Activated naive CD4-positive, alpha-beta T cell treated with anti-CD3 and anti-CD28 coated beads, Interleukin-2, amount 50 U/mL, for 72 hours (primary cell): Measurements from ENCODE around the gene PNPLA7. TPM values are rescaled to one million over a fixed set of nuclear protein-coding genes. Genes with fewer than 3 reads are reported as not detected.

ENCODE experiments used
- ATAC-seq, 2 donors: fragments of 150-1000 bp; cut with Tn5 transposase; 2 replicates each; pipeline ENCODE4 v1.10.0; 2021; ENCODE audit warnings: mild to moderate bottlenecking in 2 of 2, moderate library complexity in 2 of 2
- DNase-seq, 2 donors: peaks; one replicate each; pipeline ENCODE4 v3.0.0; 2021 to 2022; ENCODE audit warnings: low spot score in 2 of 2
- H3K27ac Mint-ChIP-seq, 2 donors: one replicate each; pipeline ENCODE4 v1.8.0; 2022; ENCODE audit warnings: mild to moderate bottlenecking in 2 of 2, mixed read lengths in 2 of 2
- H3K36me3 Mint-ChIP-seq, 2 donors: one replicate each; pipeline ENCODE4 v1.8.0; 2022; ENCODE audit warnings: mixed read lengths in 2 of 2
- H3K9me3 Mint-ChIP-seq, 2 donors: one replicate each; pipeline ENCODE4 v1.8.0; 2022; ENCODE audit warnings: mixed read lengths in 2 of 2
- total RNA-seq, 2 donors: library from RNA; stranded (reverse); gene quantifications; one replicate each; pipeline ENCODE4 v1.2.3, GENCODE V29; 2022

Gene PNPLA7
- total RNA-seq, 2 donors from 2014 or later: 3.7 to 4.4 TPM

GRCh38 chr9:137497921-137498719, 52.1 kb downstream of the PNPLA7 start:
- peaks cover 0 to 7% of the 10 kb centered on the region in 2 donors for H3K36me3 Mint-ChIP-seq
- H3K27ac Mint-ChIP-seq: no peak overlapping the region
- H3K9me3 Mint-ChIP-seq: peaks cover 0 to 4% of the 10 kb centered on the region in 2 donors
- DNase-seq (no peak), ATAC-seq (no peak)

DNA sequence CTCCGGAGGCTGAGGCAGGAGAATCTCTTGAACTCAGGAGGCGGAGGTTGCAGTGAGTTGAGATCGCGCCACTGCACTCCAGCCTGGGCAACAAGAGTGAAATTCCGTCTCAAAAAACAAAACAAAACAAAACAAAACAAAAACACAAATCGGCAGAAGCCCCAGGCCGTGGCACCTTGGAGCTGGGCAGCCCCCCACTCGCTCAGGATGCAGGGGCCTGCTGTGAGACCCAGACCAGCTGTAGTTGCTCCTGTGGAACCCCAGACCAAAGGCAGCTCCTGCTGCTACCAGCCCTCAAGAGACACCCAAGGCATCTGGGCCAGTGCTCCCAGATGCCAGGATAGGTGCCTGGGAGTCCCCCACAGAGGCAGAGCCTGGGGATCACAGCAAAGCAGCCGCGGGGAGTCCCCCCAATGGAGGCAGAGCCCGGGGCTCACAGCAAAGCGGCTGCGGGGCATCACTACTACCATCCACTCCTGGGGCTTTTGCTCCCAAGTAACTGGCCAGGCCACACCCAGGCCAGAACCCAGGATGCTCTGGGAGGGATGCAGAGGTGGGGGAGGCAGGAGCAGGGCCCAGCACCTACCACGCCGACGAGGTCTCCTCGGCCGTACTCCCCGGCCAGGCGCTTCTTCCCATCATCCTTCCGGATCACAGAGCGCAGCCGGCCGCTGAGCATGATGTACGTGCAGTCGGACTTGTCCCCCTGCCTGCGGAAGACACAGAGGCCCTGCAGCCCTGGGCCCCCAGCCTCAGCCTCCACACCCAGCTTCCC, 53.4 kb downstream of the PNPLA7 start:
- DNase-seq (no peak), ATAC-seq (no peak)
- H3K27ac Mint-ChIP-seq: no peak overlapping the region
- peaks cover 0 to under 1% of the 10 kb centered on the region in 2 donors for H3K36me3 Mint-ChIP-seq
- no peaks in the 10 kb centered on the region for H3K9me3 Mint-ChIP-seq

- H3K36me3 Mint-ChIP-seq: no peaks in the 10 kb centered on the region
- peak overlapping the region in 1 of 2 donors; percentile 14 for H3K27ac Mint-ChIP-seq
- no peak for ATAC-seq
- H3K9me3 Mint-ChIP-seq: no peaks in the 10 kb centered on the region
- no peak for DNase-seq
Measured at GRCh38 chr9:137494550-137495351, 55.5 kb downstream of the PNPLA7 start.

GRCh38 chr9:137494104-137494544, 56.1 kb downstream of the PNPLA7 start:
- peak overlapping the region in 1 of 2 donors; percentile 14 for H3K27ac Mint-ChIP-seq
- no peaks in the 10 kb centered on the region for H3K36me3 Mint-ChIP-seq
- H3K9me3 Mint-ChIP-seq: no peaks in the 10 kb centered on the region
- ATAC-seq (peak in 1 of 2 donors; percentile 33), DNase-seq (no peak)

DNA sequence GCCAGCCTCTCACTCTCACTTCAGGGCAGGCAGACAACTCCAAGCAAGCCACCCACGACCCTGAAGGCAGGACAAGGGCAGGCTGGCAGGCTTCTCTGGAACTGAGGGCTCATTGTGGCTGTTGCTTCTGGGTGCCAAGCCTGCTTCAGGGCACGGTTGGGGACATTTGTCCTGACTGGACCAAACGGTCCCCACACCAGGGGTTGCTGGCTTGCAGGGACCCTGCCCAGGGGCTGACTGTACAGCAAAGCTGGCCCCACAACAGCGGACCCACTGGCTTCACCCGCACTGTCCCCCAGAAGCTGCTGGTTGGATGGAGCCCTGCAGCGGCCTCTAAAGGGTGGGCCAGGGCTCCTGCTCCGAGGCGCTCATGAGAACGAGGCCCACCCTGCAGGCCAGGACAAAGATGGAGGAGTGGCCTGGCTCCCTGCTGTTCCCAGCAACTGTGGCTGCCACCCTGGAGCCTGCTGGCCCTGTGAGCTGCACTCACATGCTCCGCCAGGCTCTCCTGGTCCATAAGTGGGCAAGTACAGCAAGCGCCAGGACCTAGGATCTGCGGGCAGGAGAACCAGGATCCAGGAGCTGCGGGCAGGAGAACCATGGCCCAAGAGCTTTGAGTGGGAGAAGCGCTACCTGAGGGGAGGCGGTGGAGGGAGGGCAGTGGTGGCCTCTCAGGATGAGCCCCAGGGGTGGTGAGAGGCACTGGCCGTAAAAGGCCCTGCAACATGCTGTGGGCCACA, 56.7 kb downstream of the PNPLA7 start:
- ATAC-seq: no peak
- H3K27ac Mint-ChIP-seq: no peak overlapping the region
- DNase-seq: no peak
- H3K9me3 Mint-ChIP-seq: no peaks in the 10 kb centered on the region
- no peaks in the 10 kb centered on the region for H3K36me3 Mint-ChIP-seq

GRCh38 chr9:137492464-137493363, 57.5 kb downstream of the PNPLA7 start:
- Mint-ChIP-seq H3K27ac (no peak overlapping the region), H3K9me3 (no peaks in the 10 kb centered on the region), H3K36me3 (no peaks in the 10 kb centered on the region)
- DNase-seq (no peak), ATAC-seq (peak; percentile 36 to 89)

- Mint-ChIP-seq H3K9me3 (no peaks in the 10 kb centered on the region), H3K36me3 (no peaks in the 10 kb centered on the region), H3K27ac (no peak overlapping the region)
- no peak for ATAC-seq
- no peak for DNase-seq
Measured at GRCh38 chr9:137491735-137492432, 58.3 kb downstream of the PNPLA7 start.

DNA sequence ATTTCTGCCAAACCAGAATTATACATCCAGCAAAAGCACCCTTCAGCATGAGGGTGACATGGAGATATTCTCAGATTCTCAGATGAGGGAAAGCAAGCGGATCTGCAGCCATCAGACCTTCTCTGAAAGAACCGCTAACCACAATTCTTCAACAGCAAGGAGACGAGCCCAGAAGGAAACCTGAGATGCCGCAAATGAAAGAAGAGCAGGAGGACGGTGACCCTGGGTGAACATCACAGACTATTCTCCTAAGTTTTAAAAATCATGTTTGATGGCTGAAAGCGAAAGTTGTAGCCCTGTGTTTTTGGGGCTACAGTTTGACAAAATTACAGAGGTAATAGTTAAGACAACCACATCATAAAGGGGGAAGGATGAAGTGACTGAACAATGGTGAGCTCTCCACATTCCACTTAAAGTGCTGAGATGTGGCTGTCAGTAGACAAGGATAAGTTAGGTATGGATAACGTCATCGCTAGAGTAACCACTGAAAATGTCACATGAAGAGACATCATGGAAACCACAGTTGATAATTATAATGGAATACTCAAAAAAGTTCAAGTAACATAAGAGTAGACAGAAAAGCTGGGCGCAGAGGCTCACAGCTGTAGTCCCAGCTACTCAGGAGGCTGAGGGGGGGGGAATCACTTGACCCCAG, 59.5 kb downstream of the PNPLA7 start:
- Mint-ChIP-seq H3K27ac (no peak overlapping the region), H3K9me3 (no peaks in the 10 kb centered on the region), H3K36me3 (no peaks in the 10 kb centered on the region)
- no peak for DNase-seq
- ATAC-seq: no peak

GRCh38 chr9:137488906-137489305, 61.3 kb downstream of the PNPLA7 start:
- DNase-seq (no peak), ATAC-seq (no peak)
- H3K27ac Mint-ChIP-seq: no peak overlapping the region
- no peaks in the 10 kb centered on the region for H3K36me3 Mint-ChIP-seq
- H3K9me3 Mint-ChIP-seq: no peaks in the 10 kb centered on the region

DNA sequence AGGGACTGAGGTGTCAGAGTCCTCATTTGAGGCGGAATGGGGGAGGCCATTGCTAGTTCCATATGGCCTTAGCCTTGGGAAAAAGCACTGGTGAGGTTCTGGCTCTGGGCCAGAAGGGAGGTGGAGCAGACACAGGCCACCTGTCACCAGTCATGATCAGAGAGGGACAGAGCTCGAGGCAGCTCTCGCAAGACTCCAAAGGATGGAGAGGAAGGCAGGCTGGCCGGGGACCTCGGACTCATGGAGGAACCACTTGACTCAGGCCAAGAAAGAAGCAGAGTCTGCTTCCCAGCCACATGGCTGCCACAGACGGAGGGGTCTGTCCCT, 61.9 kb downstream of the PNPLA7 start:
- H3K9me3 Mint-ChIP-seq: no peaks in the 10 kb centered on the region
- ATAC-seq (no peak), DNase-seq (no peak)
- H3K36me3 Mint-ChIP-seq: no peaks in the 10 kb centered on the region
- H3K27ac Mint-ChIP-seq: no peak overlapping the region

GRCh38 chr9:137487454-137488326, 62.5 kb downstream of the PNPLA7 start:
- ATAC-seq (no peak), DNase-seq (no peak)
- H3K36me3 Mint-ChIP-seq: no peaks in the 10 kb centered on the region
- no peaks in the 10 kb centered on the region for H3K9me3 Mint-ChIP-seq
- no peak overlapping the region for H3K27ac Mint-ChIP-seq

- no peak for DNase-seq
- H3K27ac Mint-ChIP-seq: no peak overlapping the region
- no peaks in the 10 kb centered on the region for H3K9me3 Mint-ChIP-seq
- H3K36me3 Mint-ChIP-seq: no peaks in the 10 kb centered on the region
- no peak for ATAC-seq
Measured at GRCh38 chr9:137486545-137487453, 63.4 kb downstream of the PNPLA7 start.

DNA sequence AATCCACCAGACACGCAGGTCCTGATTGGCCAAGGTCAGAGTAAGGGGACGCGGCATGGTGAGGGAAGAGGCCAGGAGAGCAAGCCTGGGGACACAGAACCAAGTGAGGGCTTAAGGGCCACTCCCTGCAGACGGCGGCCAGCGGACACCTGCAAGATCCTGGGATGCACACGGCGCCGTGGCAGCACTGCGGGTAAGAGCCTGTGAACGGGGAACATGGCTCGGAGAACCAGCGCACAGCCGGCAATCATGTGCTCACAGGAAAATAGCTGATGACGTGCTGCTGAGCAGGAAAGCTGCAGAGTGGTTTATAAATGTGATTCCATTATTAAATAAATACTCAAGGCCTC, 64.1 kb downstream of the PNPLA7 start:
- H3K36me3 Mint-ChIP-seq: no peaks in the 10 kb centered on the region
- H3K9me3 Mint-ChIP-seq: no peaks in the 10 kb centered on the region
- no peak for ATAC-seq
- no peak for DNase-seq
- H3K27ac Mint-ChIP-seq: no peak overlapping the region
